ENCODE data around the gene PHF10.

PHF10 gene

GRCh38 chr6:169723200-169723909, 945 bp downstream of the PHF10 start:
- H3K9ac ChIP-seq (ENCODE audit: low read depth, low read length) = peak overlapping the region; percentile 84
- H3K79me2 ChIP-seq (ENCODE audit: insufficient read depth, low read length) = peaks cover 53% of the 10 kb centered on the region
- peaks cover 40% of the 10 kb centered on the region for H3K4me1 ChIP-seq (ENCODE audit: insufficient read depth, low read length)
- DNase-seq (peak; percentile 60), ATAC-seq (ENCODE audit: insufficient read depth, low read depth) (peak; percentile 42)
- H4K20me1 ChIP-seq (ENCODE audit: insufficient read depth, low read length) = peaks cover 22% of the 10 kb centered on the region
- H3K36me3 ChIP-seq (ENCODE audit: insufficient read depth, low read length) = peaks cover 9% of the 10 kb centered on the region
- H3K27me3 ChIP-seq (ENCODE audit: insufficient read depth, low read length, poor library complexity) = no peaks in the 10 kb centered on the region
- H3K4me3 ChIP-seq (ENCODE audit: low read depth in 1 of 2, low read length in 2 of 2) = peak overlapping the region; percentile 48 to 74
- H2AFZ ChIP-seq (ENCODE audit: low read depth, low read length) = peak overlapping the region; percentile 82
- no peaks in the 10 kb centered on the region for H3K9me3 ChIP-seq (ENCODE audit: insufficient read depth, low read length, severe bottlenecking)
- peak overlapping the region; percentile 81 for H3K27ac ChIP-seq (ENCODE audit: low read length)
- peak overlapping the region; percentile 91 for H3K4me2 ChIP-seq (ENCODE audit: insufficient read depth, low read length)
- TF ChIP-seq CTCF (IDR thresholded peaks at IDR 0.05; ENCODE audit: borderline replicate concordance, extremely low read depth, low read length, poor library complexity, severe bottlenecking) (no peak), EZH2 (IDR thresholded peaks at IDR 0.05; ENCODE audit: borderline replicate concordance, low read depth, low read length, severe bottlenecking) (no peak)

- peaks cover 17% of the 10 kb centered on the region for H3K36me3 ChIP-seq (ENCODE audit: insufficient read depth, low read length)
- H3K4me3 ChIP-seq (ENCODE audit: low read depth in 1 of 2, low read length in 2 of 2) = peak overlapping the region; percentile 48 to 74
- H3K79me2 ChIP-seq (ENCODE audit: insufficient read depth, low read length) = peaks cover 58% of the 10 kb centered on the region
- TF ChIP-seq CTCF (IDR thresholded peaks at IDR 0.05; ENCODE audit: borderline replicate concordance, extremely low read depth, low read length, poor library complexity, severe bottlenecking) = no peak
- TF ChIP-seq EZH2 (IDR thresholded peaks at IDR 0.05; ENCODE audit: borderline replicate concordance, low read depth, low read length, severe bottlenecking) = no peak
- DNase-seq (peak; percentile 47), ATAC-seq (ENCODE audit: insufficient read depth, low read depth) (peak; percentile 52)
- H3K4me2 ChIP-seq (ENCODE audit: insufficient read depth, low read length) = peak overlapping the region; percentile 91
- H3K27me3 ChIP-seq (ENCODE audit: insufficient read depth, low read length, poor library complexity) = no peaks in the 10 kb centered on the region
- peaks cover 42% of the 10 kb centered on the region for H3K4me1 ChIP-seq (ENCODE audit: insufficient read depth, low read length)
- H3K9me3 ChIP-seq (ENCODE audit: insufficient read depth, low read length, severe bottlenecking) = no peaks in the 10 kb centered on the region
- H3K27ac ChIP-seq (ENCODE audit: low read length) = peak overlapping the region; percentile 81
- peak overlapping the region; percentile 82 for H2AFZ ChIP-seq (ENCODE audit: low read depth, low read length)
- peak overlapping the region; percentile 84 for H3K9ac ChIP-seq (ENCODE audit: low read depth, low read length)
- H4K20me1 ChIP-seq (ENCODE audit: insufficient read depth, low read length) = peaks cover 24% of the 10 kb centered on the region
These were observed 1.7 kb downstream of the PHF10 start for GRCh38 chr6:169722362-169723199.

GRCh38 chr6:169720207-169720855, 4.0 kb downstream of the PHF10 start:
- H3K4me2 ChIP-seq (ENCODE audit: insufficient read depth, low read length) = peak overlapping the region; percentile 39; the same call in 1 of the 2 replicates
- peaks cover 39% of the 10 kb centered on the region for H3K36me3 ChIP-seq (ENCODE audit: insufficient read depth, low read length)
- no peak for DNase-seq
- H3K9ac ChIP-seq (ENCODE audit: low read depth, low read length) = no peak overlapping the region
- no peaks in the 10 kb centered on the region for H3K27me3 ChIP-seq (ENCODE audit: insufficient read depth, low read length, poor library complexity)
- H2AFZ ChIP-seq (ENCODE audit: low read depth, low read length) = no peak overlapping the region
- TF ChIP-seq EZH2 (IDR thresholded peaks at IDR 0.05; ENCODE audit: borderline replicate concordance, low read depth, low read length, severe bottlenecking) (no peak), CTCF (IDR thresholded peaks at IDR 0.05; ENCODE audit: borderline replicate concordance, extremely low read depth, low read length, poor library complexity, severe bottlenecking) (peak; percentile 30)
- H3K4me3 ChIP-seq (ENCODE audit: low read depth in 1 of 2, low read length in 2 of 2) = no peak overlapping the region
- no peak for ATAC-seq (ENCODE audit: insufficient read depth, low read depth)
- peaks cover 24% of the 10 kb centered on the region for H4K20me1 ChIP-seq (ENCODE audit: insufficient read depth, low read length)
- no peaks in the 10 kb centered on the region for H3K9me3 ChIP-seq (ENCODE audit: insufficient read depth, low read length, severe bottlenecking)
- H3K79me2 ChIP-seq (ENCODE audit: insufficient read depth, low read length) = peaks cover 68% of the 10 kb centered on the region
- H3K27ac ChIP-seq (ENCODE audit: low read length) = no peak overlapping the region
- peaks cover 37% of the 10 kb centered on the region for H3K4me1 ChIP-seq (ENCODE audit: insufficient read depth, low read length)
